Activated B cell treated with CpG ODN at 0.5 μM for 24 hours (primary cell): ENCODE results near the gene CCDC136. TPM values are rescaled to one million over a fixed set of nuclear protein-coding genes. Genes with fewer than 3 reads are reported as not detected.

Source experiments
- ATAC-seq: fragments of 200-7000 bp; cut with Tn5 transposase; one replicate; pipeline ENCODE4 v1.10.0; 2021; ENCODE audit warnings: low read depth, mild to moderate bottlenecking, moderate library complexity
- CTCF ChIA-PET: fragments of 350-600 bp; sonication (Branson Sonifier 250); formaldehyde crosslinking; loops from one replicate; lab custom pipeline; 2021; ENCODE audit warnings: antibody characterized with exemption; lab: Charles Lee
- POLR2A ChIA-PET: fragments of 350-600 bp; sonication (Branson Sonifier 250); formaldehyde crosslinking; loops from one replicate; lab custom pipeline; 2021; ENCODE audit warnings: antibody characterized with exemption; lab: Charles Lee
- DNase-seq: peaks from one replicate; pipeline ENCODE4 v3.0.0; 2022
- H3K27ac Mint-ChIP-seq: one replicate; pipeline ENCODE4 v1.8.0; 2020; ENCODE audit warnings: mixed read lengths
- H3K27me3 Mint-ChIP-seq: one replicate; pipeline ENCODE4 v1.8.0; 2021; ENCODE audit warnings: mixed read lengths
- H3K36me3 Mint-ChIP-seq: one replicate; pipeline ENCODE4 v1.8.0; 2021; ENCODE audit warnings: low read depth, mixed read lengths
- H3K4me1 Mint-ChIP-seq: one replicate; pipeline ENCODE4 v1.8.0; 2021; ENCODE audit warnings: mixed read lengths
- H3K4me3 Mint-ChIP-seq: one replicate; pipeline ENCODE4 v1.8.0; 2020; ENCODE audit warnings: mild to moderate bottlenecking, mixed read lengths
- H3K9me3 Mint-ChIP-seq: one replicate; pipeline ENCODE4 v1.8.0; 2020; ENCODE audit warnings: mixed read lengths
- intact Hi-C: fragments of 100-400 bp; cut with micrococcal nuclease; formaldehyde crosslinking; loops from one replicate; pipeline ENCODE4 v1.15.1; 2024
- total RNA-seq: library from RNA; stranded (reverse); gene quantifications from 2 replicates; pipeline ENCODE4 v1.2.3, GENCODE V29; 2022
- TF ChIP-seq, protein P1 (sequence below): fragments of 200-600 bp; IDR thresholded peaks from one replicate; pipeline ENCODE4 v1.8.0; 2022; ENCODE audit warnings: antibody characterized with exemption, mild to moderate bottlenecking

The CCDC136 gene
- total RNA-seq, 1 donor from 2014 or later: 5.1 TPM

DNA sequence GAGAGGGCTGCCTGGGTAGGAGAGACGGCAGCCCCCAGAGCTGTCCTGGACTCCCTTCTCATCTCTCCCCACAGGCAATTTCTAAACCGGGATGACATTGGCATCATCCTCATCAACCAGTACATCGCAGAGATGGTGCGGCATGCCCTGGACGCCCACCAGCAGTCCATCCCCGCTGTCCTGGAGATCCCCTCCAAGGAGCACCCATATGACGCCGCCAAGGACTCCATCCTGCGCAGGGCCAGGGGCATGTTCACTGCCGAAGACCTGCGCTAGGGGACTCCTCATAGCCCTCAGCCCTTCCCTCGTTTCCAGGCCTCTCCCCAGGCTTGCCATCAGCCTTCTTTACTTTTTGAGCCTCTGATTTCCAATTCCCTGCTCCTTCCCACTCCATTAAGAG lies 73.5 kb downstream of the CCDC136 start:
- H3K36me3 Mint-ChIP-seq: peaks cover 33% of the 10 kb centered on the region

DNA sequence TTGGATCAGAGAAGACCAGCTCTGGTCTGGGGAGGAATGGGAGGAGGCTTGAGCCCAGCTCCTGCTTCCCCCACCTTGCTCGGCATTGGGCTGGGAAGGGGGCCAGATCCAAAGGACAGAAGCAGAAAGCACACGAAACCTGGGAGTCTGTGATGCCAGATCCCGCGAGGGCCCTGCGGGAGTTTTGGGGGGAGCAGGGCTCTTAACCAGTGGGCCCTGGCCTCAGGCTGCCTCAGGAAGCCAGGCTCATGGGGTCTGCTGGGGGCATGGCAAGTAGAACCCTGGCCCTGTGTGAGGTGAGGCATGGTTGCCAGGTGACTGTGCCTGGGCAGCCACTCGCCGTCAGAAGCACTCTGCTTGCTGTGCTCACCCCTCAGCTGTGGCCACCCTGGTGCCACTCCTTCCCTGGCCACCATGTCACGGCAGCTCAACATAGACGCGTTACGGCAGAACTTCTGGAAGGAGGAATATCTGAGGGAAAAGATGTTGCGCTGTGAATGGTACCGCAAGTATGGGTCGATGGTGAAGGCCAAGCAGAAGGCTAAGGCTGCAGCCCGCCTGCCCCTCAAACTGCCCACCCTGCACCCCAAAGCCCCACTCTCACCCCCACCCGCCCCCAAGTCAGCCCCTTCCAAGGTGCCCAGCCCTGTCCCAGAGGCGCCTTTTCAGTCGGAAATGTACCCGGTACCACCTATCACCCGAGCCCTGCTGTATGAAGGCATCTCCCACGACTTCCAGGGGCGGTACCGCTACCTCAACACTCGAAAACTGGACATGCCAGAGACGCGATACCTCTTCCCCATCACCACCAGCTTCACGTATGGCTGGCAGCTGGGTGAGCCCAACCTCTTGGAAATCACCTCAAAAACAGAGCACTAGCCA lies 74.5 kb downstream of the CCDC136 start:
- Mint-ChIP-seq H3K4me1 (peaks cover 42% of the 10 kb centered on the region), H3K9me3 (no peaks in the 10 kb centered on the region), H3K27ac (no peak overlapping the region), H3K27me3 (peaks cover 8% of the 10 kb centered on the region), H3K36me3 (peaks cover 33% of the 10 kb centered on the region), H3K4me3 (no peak overlapping the region)
- TF ChIP-seq, protein P1, sequence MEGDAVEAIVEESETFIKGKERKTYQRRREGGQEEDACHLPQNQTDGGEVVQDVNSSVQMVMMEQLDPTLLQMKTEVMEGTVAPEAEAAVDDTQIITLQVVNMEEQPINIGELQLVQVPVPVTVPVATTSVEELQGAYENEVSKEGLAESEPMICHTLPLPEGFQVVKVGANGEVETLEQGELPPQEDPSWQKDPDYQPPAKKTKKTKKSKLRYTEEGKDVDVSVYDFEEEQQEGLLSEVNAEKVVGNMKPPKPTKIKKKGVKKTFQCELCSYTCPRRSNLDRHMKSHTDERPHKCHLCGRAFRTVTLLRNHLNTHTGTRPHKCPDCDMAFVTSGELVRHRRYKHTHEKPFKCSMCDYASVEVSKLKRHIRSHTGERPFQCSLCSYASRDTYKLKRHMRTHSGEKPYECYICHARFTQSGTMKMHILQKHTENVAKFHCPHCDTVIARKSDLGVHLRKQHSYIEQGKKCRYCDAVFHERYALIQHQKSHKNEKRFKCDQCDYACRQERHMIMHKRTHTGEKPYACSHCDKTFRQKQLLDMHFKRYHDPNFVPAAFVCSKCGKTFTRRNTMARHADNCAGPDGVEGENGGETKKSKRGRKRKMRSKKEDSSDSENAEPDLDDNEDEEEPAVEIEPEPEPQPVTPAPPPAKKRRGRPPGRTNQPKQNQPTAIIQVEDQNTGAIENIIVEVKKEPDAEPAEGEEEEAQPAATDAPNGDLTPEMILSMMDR: no peak
- ATAC-seq (no peak), DNase-seq (no peak)
- ChIA-PET CTCF (no interaction called here), POLR2A (no interaction called here)
- intact Hi-C loops: loop anchor here (10.0 kb wide), 2 partner anchors 391 to 461 kb away; partner anchors contain the start of genes IMPDH1 and METTL2B

More for the DNA sequence above, 73.5 kb downstream of the CCDC136 start:
- Mint-ChIP-seq H3K27ac (no peak overlapping the region), H3K4me3 (no peak overlapping the region), H3K27me3 (peaks cover 2% of the 10 kb centered on the region), H3K4me1 (peaks cover 39% of the 10 kb centered on the region), H3K9me3 (no peaks in the 10 kb centered on the region)
- ChIA-PET CTCF (no interaction called here), POLR2A (no interaction called here)
- DNase-seq: no peak
- intact Hi-C loops: loop anchor here (10.0 kb wide), 2 partner anchors 391 to 461 kb away; partner anchors contain the start of genes IMPDH1 and METTL2B
- TF ChIP-seq, protein P1: no peak
- no peak for ATAC-seq

DNA sequence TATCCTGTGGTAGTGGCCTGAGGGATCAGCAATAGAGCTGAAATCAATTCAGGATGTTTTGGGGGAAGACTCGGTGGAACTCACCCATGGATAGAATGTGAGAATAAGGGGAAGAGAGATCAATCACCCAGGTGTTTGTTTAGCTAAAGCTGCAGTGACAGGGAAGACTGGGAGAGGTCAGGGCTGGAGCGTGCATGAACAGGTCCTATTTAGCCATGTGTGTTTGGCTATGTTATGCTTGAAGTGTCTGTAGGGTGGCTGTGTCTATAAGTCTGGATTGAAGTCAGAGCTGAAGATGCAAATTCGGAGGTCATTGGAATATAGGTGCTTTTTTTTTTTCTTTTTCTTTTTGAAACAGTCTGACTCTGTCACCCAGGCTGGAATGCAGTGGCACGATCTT lies 75.5 kb downstream of the CCDC136 start:
- POLR2A ChIA-PET: interaction anchor here (0.6 kb wide), 1 partner anchor 101 kb away, joined by 6 read pairs; no protein-coding TSS in a partner anchor
- H3K27ac Mint-ChIP-seq: no peak overlapping the region
- H3K4me3 Mint-ChIP-seq: no peak overlapping the region
- ATAC-seq: no peak
- peaks cover 8% of the 10 kb centered on the region for H3K27me3 Mint-ChIP-seq
- peaks cover 39% of the 10 kb centered on the region for H3K4me1 Mint-ChIP-seq
- TF ChIP-seq, protein P1: no peak
- CTCF ChIA-PET: no interaction called here
- no peak for DNase-seq
- no peaks in the 10 kb centered on the region for H3K9me3 Mint-ChIP-seq
- peaks cover 33% of the 10 kb centered on the region for H3K36me3 Mint-ChIP-seq
- intact Hi-C loops: loop anchor here (10.0 kb wide), 2 partner anchors 392 to 462 kb away; partner anchors contain the start of genes IMPDH1 and METTL2B

DNA sequence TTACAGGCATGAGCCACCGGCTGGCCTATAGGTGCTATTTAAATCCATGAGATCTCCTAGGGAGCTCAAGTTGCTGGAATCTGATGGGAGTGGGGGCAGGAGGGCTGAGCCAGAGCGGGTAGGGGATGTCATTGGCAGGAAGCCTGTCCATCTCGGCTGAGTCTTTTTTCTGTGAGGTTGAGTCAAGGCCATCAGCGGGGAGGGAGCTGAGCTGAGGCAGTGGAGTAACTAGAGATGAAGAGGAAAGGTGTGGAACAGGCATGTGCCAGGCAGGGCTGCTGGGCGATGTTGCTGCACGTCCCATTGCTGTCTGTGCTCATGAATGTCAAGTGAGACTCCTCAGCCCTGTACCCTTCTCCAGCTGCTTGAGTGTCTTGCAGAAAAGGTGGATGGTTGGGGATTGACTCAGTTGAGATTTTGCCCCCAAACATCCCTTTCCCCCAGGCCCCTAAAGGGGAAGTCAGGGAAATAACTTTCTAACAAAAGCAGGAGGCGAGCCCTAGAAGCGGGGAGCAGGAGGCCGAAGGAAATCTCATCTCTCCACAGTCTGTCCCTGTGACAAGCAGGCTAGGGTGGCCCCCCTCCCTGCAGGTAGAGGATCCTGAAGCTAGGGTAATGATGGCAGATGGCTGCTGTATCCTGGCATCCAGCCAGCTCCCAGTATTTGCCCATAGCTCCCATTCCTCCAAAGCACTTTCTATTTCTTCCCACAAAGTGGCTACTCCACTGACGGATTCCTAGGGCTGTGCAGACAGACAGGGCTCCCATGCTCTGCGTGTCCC lies 76.3 kb downstream of the CCDC136 start:
- TF ChIP-seq, protein P1: no peak
- ChIA-PET POLR2A (interaction anchor here (0.6 kb wide), 1 partner anchor 102 kb away, joined by 6 read pairs; no protein-coding TSS in a partner anchor), CTCF (interaction anchor here (1.0 kb wide), 1 partner anchor 16 kb away, joined by 3 read pairs; no protein-coding TSS in a partner anchor)
- peaks cover 28% of the 10 kb centered on the region for H3K36me3 Mint-ChIP-seq
- intact Hi-C loops: loop anchor here (10.0 kb wide), 2 partner anchors 393 to 463 kb away; partner anchors contain the start of genes IMPDH1 and METTL2B
- no peak overlapping the region for H3K27ac Mint-ChIP-seq
- ATAC-seq (no peak), DNase-seq (no peak)
- no peaks in the 10 kb centered on the region for H3K9me3 Mint-ChIP-seq
- H3K4me3 Mint-ChIP-seq: no peak overlapping the region
- H3K4me1 Mint-ChIP-seq: peaks cover 33% of the 10 kb centered on the region
- H3K27me3 Mint-ChIP-seq: peaks cover 8% of the 10 kb centered on the region
